Middle frontal gyrus (tissue), 1 donor: ENCODE measurements around the gene NCAPG2.
"Not testable (repeated sequence)": the region's sequence is repeated elsewhere in the genome, so short reads cannot be mapped to it uniquely, and the experiment has no call there.

Experiments used
- DNase-seq: peaks from one replicate; pipeline ENCODE4 v3.0.0-alpha.2; 2015; ENCODE audit warnings: low spot score; ENCODE audit errors: extremely low spot score

NCAPG2 gene

GRCh38 chr7:158676171-158676840, 28.3 kb downstream of the NCAPG2 start:
- no peak for DNase-seq

GRCh38 chr7:158672975-158673374, 31.6 kb downstream of the NCAPG2 start:
- no peak for DNase-seq

- DNase-seq = not testable (repeated sequence)
These were observed 36.5 kb downstream of the NCAPG2 start for GRCh38 chr7:158668086-158668485.

GRCh38 chr7:158666966-158667678, 37.5 kb downstream of the NCAPG2 start:
- DNase-seq = not testable (repeated sequence)

GRCh38 chr7:158666401-158666800, 38.2 kb downstream of the NCAPG2 start:
- no peak for DNase-seq

GRCh38 chr7:158664406-158664805, 40.2 kb downstream of the NCAPG2 start:
- no peak for DNase-seq

- DNase-seq = no peak
These were observed 41.2 kb downstream of the NCAPG2 start for GRCh38 chr7:158663428-158663741.

- no peak for DNase-seq
These were observed 41.8 kb downstream of the NCAPG2 start for GRCh38 chr7:158662610-158663427.

GRCh38 chr7:158658475-158658874, 46.1 kb downstream of the NCAPG2 start:
- no peak for DNase-seq

GRCh38 chr7:158657189-158657746, 47.3 kb downstream of the NCAPG2 start:
- no peak for DNase-seq

- no peak for DNase-seq
These were observed 48.6 kb downstream of the NCAPG2 start for GRCh38 chr7:158655931-158656441.

- DNase-seq = no peak
These were observed 49.1 kb downstream of the NCAPG2 start for GRCh38 chr7:158655507-158655906.

GRCh38 chr7:158651968-158652565, 52.5 kb downstream of the NCAPG2 start:
- no peak for DNase-seq

- DNase-seq = no peak
These were observed 53.8 kb downstream of the NCAPG2 start for GRCh38 chr7:158650821-158651225.

GRCh38 chr7:158649279-158649678, 55.3 kb downstream of the NCAPG2 start:
- no peak for DNase-seq

- DNase-seq = no peak
These were observed 55.8 kb downstream of the NCAPG2 start for GRCh38 chr7:158648787-158649186.

GRCh38 chr7:158648168-158648567, 56.4 kb downstream of the NCAPG2 start:
- DNase-seq = no peak

GRCh38 chr7:158647475-158647792, 57.2 kb downstream of the NCAPG2 start:
- DNase-seq = no peak

GRCh38 chr7:158646766-158647474, 57.7 kb downstream of the NCAPG2 start:
- DNase-seq = no peak

- no peak for DNase-seq
These were observed 58.8 kb downstream of the NCAPG2 start for GRCh38 chr7:158645842-158646241.

GRCh38 chr7:158642149-158642548, 62.5 kb downstream of the NCAPG2 start:
- no peak for DNase-seq
